ENCODE results near the gene NECTIN1.

The NECTIN1 gene

DNA sequence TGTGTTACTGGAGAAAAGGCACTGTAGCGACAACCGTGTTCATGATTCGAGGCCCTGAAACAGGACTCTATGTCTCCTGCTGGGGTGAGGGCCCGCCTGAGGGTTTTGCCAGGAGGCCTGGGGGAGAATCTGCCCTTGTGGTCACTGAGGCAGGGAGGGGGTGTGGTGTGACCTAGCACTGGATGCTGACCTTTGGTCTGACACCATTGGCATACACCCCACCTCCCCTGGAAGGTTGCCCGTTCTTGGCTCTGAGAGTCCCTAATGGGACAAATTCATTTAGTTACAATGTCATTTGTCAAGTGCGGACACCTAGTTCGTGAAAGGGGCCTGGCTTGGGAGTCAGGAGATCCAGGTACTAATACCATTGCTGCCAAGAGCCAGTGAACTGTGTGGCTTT is 29.0 kb downstream of the NECTIN1 start:
- Histone ChIP-seq H3K27ac (no peak overlapping the region), H3K9ac (ENCODE audit: insufficient read length) (no peak overlapping the region), H3K4me3 (no peak overlapping the region), H3K36me3 (ENCODE audit: insufficient read depth, low read length) (no peaks in the 10 kb centered on the region), H3K9me3 (ENCODE audit: low read depth, low read length) (no peaks in the 10 kb centered on the region)
- DNase-seq (ENCODE audit: low read depth, low spot score): no peak
- TF ChIP-seq FOXP2 (optimal IDR thresholded peaks at IDR 0.05; ENCODE audit: control extremely low read depth, extremely low read length, insufficient read depth): no peak
- no peak for TF ChIP-seq POLR2AphosphoS5 (IDR thresholded peaks at IDR 0.05; ENCODE audit: borderline replicate concordance, low read depth, low read length)

DNA sequence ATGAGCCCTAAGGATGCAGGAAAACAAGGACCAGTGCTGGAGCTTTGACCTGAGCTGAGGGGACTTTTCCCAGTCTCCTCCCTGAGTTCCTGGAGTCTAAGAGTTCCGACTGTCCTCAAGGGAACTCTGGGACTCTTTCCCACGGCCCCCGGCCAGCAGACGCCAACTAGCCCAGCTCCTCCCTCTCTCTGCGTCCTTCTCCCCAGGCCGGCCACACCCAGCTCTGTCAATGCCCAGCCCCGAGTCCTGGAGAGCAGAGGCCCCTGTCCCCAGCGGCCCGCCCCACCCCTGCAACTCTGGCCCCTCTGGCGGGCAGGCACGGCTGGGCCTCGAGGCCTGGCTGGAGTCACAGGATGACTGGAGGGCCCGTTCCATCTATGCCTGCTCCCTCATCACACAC is 29.8 kb downstream of the NECTIN1 start:
- Histone ChIP-seq H3K36me3 (ENCODE audit: insufficient read depth, low read length) (no peaks in the 10 kb centered on the region), H3K9ac (ENCODE audit: insufficient read length) (no peak overlapping the region), H3K9me3 (ENCODE audit: low read depth, low read length) (no peaks in the 10 kb centered on the region), H3K4me3 (no peak overlapping the region), H3K27ac (no peak overlapping the region)
- TF ChIP-seq FOXP2 (optimal IDR thresholded peaks at IDR 0.05; ENCODE audit: control extremely low read depth, extremely low read length, insufficient read depth) (no peak), POLR2AphosphoS5 (IDR thresholded peaks at IDR 0.05; ENCODE audit: borderline replicate concordance, low read depth, low read length) (no peak), EZH2 (IDR thresholded peaks at IDR 0.05) (no peak)
- DNase-seq (ENCODE audit: low read depth, low spot score): no peak

DNA sequence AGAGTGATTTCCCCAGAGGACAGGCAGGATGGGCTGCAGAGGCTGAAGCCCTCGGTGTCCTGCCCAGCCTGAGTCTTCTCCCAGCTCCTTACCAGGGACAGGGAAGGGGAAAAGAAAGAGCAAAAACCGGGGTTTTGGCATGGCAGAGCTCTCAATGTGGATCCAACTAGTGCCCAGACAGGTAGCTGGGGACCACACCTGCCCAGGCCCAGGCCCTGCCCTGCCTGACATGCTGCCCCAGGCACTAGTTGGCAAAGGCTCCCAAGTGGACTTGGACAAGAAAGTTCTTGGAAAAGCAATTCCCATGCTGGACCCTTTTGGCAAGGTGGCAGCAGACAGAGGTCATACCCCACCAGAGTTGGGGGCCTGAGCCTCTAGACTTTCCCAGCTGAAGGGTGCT is 31.1 kb downstream of the NECTIN1 start:
- Histone ChIP-seq H3K9ac (ENCODE audit: insufficient read length) (no peak overlapping the region), H3K27ac (no peak overlapping the region), H3K36me3 (ENCODE audit: insufficient read depth, low read length) (no peaks in the 10 kb centered on the region), H3K9me3 (ENCODE audit: low read depth, low read length) (no peaks in the 10 kb centered on the region), H3K4me3 (no peak overlapping the region)
- TF ChIP-seq FOXP2 (optimal IDR thresholded peaks at IDR 0.05; ENCODE audit: control extremely low read depth, extremely low read length, insufficient read depth) (no peak), EZH2 (IDR thresholded peaks at IDR 0.05) (no peak), POLR2AphosphoS5 (IDR thresholded peaks at IDR 0.05; ENCODE audit: borderline replicate concordance, low read depth, low read length) (no peak)
- DNase-seq (ENCODE audit: low read depth, low spot score): no peak

DNA sequence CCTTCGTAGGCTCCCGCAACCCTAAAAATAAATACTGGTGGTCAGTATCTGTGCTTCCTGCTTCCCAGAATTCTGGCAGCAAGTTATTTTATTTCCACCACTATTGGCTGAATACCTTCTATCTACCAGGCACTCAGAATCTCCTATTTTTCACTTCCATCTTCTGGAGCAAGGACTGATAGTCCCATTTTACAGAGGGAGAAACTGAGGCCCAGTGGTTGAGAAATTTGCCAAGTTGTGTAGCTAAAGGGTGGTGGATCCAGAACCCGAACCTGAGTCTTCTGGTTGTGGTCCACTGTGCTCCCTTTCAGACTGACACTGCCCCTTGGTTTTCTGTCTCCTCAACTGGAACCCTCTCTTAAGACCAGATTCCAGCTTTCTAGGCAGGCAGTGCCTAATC is 31.6 kb downstream of the NECTIN1 start:
- Histone ChIP-seq H3K4me3 (no peak overlapping the region), H3K9me3 (ENCODE audit: low read depth, low read length) (no peaks in the 10 kb centered on the region), H3K27ac (no peak overlapping the region), H3K36me3 (ENCODE audit: insufficient read depth, low read length) (no peaks in the 10 kb centered on the region), H3K9ac (ENCODE audit: insufficient read length) (no peak overlapping the region)
- TF ChIP-seq FOXP2 (optimal IDR thresholded peaks at IDR 0.05; ENCODE audit: control extremely low read depth, extremely low read length, insufficient read depth) (no peak), POLR2AphosphoS5 (IDR thresholded peaks at IDR 0.05; ENCODE audit: borderline replicate concordance, low read depth, low read length) (no peak), EZH2 (IDR thresholded peaks at IDR 0.05) (no peak)
- DNase-seq (ENCODE audit: low read depth, low spot score): no peak

DNA sequence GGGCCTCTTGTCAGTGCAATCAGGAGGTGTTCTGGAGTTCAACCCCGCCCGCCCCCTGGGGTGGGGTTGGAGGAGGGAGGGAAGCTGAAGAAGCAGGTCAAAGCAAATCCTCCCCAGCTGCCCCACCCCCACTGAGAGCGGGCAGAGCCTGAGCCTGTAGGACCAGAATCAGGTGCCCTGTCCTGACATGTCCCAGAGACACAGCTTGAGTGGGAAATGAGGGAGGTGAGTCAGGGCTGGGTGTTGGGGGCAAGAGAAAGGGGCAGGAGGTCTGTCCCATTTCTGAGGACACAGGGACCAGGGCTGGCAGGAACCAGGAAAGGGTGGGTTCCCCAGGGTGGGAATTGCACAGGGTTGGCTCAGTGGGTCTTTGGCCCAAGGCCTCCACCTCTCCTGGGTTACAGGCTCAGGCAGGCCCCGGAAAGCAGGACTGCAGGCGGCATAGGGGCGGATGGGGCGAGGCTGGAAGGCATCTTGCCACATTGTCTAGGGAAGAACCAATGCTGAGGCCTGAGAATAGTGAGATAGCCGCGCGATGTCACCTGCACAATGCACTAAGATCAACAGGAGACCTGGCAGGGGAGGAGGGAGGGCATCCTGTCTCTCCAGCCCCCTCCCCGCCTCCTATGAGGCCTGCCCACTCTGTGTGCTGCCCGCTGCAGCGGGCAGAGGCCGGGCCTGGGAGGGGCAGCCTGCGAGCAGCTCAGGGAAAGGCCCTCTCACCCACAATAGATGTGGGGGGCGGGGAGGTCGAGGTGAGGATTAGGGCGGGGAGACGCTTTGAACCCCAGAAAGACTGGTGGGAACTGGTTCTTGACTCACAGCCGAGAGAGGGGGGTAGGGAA is 32.4 kb downstream of the NECTIN1 start:
- Histone ChIP-seq H3K4me3 (no peak overlapping the region), H3K9me3 (ENCODE audit: low read depth, low read length) (no peaks in the 10 kb centered on the region), H3K36me3 (ENCODE audit: insufficient read depth, low read length) (no peaks in the 10 kb centered on the region), H3K9ac (ENCODE audit: insufficient read length) (no peak overlapping the region), H3K27ac (no peak overlapping the region)
- DNase-seq (ENCODE audit: low read depth, low spot score): no peak
- TF ChIP-seq EZH2 (IDR thresholded peaks at IDR 0.05) (no peak), POLR2AphosphoS5 (IDR thresholded peaks at IDR 0.05; ENCODE audit: borderline replicate concordance, low read depth, low read length) (no peak), FOXP2 (optimal IDR thresholded peaks at IDR 0.05; ENCODE audit: control extremely low read depth, extremely low read length, insufficient read depth) (no peak)

DNA sequence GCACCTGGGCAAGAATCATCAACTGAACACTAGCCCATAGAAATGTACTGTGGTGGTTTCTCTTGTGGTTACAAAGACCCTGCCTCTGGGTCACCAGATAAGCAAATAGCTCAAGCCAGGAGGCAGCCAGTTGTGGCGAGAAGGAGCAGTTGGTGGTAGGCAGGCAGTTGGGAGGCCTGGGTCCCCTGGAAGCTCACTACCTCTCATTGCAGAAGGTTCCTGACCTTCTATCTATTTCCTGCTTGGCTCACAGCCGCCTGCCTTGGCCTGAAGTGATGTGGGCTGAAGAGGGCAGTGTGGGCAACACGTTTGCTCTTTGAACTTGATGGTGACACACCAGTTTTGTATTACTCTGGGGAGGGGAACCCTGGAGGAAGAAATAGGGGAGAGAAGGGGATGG is 34.7 kb downstream of the NECTIN1 start:
- H3K27ac ChIP-seq: no peak overlapping the region
- H3K9me3 ChIP-seq (ENCODE audit: low read depth, low read length): no peaks in the 10 kb centered on the region
- no peak overlapping the region for H3K9ac ChIP-seq (ENCODE audit: insufficient read length)
- no peak for DNase-seq (ENCODE audit: low read depth, low spot score)
- H3K4me3 ChIP-seq: no peak overlapping the region
- no peaks in the 10 kb centered on the region for H3K36me3 ChIP-seq (ENCODE audit: insufficient read depth, low read length)
- no peak for TF ChIP-seq POLR2AphosphoS5 (IDR thresholded peaks at IDR 0.05; ENCODE audit: borderline replicate concordance, low read depth, low read length)
- no peak for TF ChIP-seq EZH2 (IDR thresholded peaks at IDR 0.05)

DNA sequence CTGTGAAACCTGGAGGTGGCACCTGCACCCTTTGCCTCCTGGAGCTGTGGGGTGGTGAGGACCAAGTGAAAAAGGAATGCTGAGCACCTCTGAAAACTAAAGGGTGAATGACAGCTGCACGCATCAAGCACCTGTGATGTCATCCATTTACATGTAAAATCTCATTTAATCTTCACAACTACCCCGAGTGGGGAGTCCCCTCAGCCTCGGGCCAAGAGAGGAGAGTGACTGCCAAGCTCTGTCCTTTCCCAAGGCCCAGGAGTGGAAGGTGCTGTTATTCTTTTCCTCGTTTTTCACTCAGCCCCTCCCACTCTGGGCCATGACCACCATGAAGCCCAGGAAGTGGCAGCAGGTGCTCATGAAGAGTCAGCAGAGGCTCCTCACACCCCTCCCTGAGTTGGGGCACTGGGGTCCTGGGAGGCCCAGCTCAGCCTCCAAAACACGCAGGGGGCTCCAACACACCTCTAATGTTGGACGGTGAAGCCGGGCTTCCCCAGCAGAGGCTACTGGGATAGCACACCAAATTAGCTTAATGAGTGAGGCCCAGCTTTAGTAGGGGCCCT is 35.7 kb downstream of the NECTIN1 start:
- H3K9me3 ChIP-seq (ENCODE audit: low read depth, low read length): no peaks in the 10 kb centered on the region
- no peaks in the 10 kb centered on the region for H3K36me3 ChIP-seq (ENCODE audit: insufficient read depth, low read length)
- no peak for DNase-seq (ENCODE audit: low read depth, low spot score)
- H3K27ac ChIP-seq: no peak overlapping the region
- TF ChIP-seq POLR2AphosphoS5 (IDR thresholded peaks at IDR 0.05; ENCODE audit: borderline replicate concordance, low read depth, low read length) (no peak), FOXP2 (optimal IDR thresholded peaks at IDR 0.05; ENCODE audit: control extremely low read depth, extremely low read length, insufficient read depth) (no peak), EZH2 (IDR thresholded peaks at IDR 0.05) (no peak)
- no peak overlapping the region for H3K9ac ChIP-seq (ENCODE audit: insufficient read length)
- H3K4me3 ChIP-seq: no peak overlapping the region

DNA sequence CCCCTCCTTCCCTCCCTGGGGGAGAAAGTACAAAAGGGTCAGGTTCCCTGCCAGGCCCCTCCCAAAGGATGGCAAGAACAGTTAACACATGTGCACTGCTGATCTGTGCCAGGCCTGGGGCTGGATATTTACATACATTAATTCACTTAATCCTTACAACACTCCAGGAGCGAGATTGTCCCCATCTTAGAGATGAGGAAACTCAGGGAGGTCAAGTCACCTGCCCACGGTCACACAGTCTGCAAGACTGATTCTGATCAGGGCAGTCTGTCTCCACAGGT is 36.5 kb downstream of the NECTIN1 start:
- Histone ChIP-seq H3K27ac (no peak overlapping the region), H3K9ac (ENCODE audit: insufficient read length) (no peak overlapping the region), H3K36me3 (ENCODE audit: insufficient read depth, low read length) (no peaks in the 10 kb centered on the region), H3K9me3 (ENCODE audit: low read depth, low read length) (no peaks in the 10 kb centered on the region), H3K4me3 (no peak overlapping the region)
- no peak for DNase-seq (ENCODE audit: low read depth, low spot score)
- TF ChIP-seq FOXP2 (optimal IDR thresholded peaks at IDR 0.05; ENCODE audit: control extremely low read depth, extremely low read length, insufficient read depth): no peak
- TF ChIP-seq EZH2 (IDR thresholded peaks at IDR 0.05): no peak
- no peak for TF ChIP-seq POLR2AphosphoS5 (IDR thresholded peaks at IDR 0.05; ENCODE audit: borderline replicate concordance, low read depth, low read length)

Data from SK-N-MC (cell line).